GF-D8 (cell line): ENCODE data around the gene FAM222A.
A peak's percentile ranks its signal among the peaks of the same experiment; 100 is the strongest.

Source experiments
- DNase-seq: peaks from one replicate; lab custom pipeline; 2025; lab: John Stamatoyannopoulos, UW

FAM222A gene

DNA sequence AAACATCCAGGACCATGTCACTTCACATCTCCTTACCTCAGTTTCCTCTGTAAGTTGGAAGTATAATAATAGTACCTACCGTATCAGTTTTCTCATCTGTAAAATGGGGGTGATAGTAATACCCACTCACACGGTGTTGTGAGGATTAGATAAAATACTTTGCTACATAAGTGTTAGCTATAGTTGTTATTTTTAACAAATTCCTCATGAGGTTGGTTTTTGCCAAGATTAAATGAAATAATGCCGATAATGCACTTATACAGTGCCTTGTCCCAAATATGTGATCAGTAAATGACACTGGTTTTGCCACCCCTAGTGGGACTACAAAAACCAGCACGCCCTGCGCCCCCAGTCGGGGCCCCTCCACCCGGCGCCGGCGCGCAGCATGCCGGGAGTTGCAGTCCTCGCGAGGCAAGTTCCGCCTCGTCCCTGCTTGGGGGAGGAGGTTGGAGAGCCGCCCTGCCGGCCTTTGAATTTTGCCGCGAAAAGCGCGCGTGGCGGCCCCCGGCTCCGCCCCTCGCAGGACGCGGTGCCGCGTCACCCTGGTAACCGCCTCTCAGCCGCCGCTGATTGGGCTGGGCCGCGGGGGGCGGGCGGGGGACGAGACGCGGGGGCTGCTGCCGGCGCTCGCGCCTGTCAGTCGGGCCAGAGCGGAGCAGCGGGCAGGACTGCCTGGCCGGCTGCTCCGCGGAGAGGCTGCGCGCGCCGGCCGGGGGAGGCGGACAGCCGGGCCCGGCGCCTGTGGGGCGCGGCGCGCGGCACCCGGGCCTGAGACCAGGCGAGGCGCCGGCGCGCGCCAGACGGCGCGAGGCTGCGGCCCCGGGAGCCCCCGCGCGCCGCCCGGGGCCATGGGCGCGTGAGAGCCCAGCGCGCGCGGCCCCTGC is at the start of gene FAM222A:
Gene FAM222A (plus strand): TSS at position 639 of the 884 bp plus-strand sequence. CDS start 30,322 bp downstream, outside the sequence.
- DNase-seq: peak; percentile 84

DNA sequence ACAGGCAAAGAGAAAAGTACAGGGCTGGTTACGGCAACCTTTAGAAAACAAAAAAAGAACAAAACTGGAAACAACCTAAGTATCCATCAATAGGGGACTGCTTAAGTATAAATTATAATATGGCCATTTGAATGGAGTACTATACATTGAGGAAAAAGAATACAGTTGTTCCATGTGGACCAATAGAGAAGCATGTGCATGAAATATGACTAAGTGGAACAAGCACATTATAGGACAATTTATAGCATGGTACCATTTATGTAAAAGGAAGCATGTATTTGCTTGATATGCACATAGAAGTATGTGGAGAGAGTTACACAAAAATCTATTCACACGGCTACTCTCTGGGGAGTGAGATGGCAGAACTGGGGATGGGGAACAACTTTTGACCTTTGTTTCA is 49.2 kb upstream of the FAM222A start:
- DNase-seq: no peak

DNA sequence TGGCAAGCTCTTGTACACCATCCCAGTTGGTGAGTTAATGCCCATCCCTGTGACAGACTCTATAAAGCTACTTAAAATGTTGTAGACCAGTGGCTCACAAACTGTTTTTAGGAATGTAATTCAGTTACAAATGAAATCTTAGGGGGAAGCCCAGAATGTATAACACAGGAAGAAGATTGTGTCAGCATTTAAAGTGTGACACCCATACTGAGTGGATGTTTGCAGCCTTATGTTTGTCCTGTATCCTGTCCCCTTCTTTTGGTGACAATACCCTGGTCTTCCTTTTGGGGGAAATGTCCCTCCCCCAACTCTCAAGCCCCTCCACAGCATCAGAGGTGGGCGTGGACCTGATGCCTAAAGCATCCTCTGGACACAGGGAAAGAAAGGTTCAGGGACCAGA is 47.6 kb upstream of the FAM222A start:
- DNase-seq: no peak

DNA sequence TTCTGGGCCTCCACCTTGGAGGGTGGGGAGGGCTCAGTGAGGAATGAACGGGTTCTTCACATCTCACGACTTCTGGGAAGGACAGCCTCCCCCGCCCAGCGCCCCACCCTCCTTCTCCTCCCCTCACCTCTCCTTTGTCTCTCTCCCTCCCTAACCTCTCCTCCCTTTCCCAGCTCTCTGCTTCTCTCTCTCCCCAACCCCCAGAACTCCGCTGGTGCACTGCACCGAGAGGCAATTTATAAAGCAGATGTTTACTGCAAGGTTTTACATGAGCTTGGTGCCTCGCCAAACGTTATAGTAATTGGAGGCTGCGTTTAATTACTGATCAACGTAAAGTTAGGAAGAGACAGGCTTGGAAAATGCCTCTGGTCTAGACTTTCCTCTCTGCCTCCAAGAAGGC is 42.9 kb upstream of the FAM222A start:
- no peak for DNase-seq

DNA sequence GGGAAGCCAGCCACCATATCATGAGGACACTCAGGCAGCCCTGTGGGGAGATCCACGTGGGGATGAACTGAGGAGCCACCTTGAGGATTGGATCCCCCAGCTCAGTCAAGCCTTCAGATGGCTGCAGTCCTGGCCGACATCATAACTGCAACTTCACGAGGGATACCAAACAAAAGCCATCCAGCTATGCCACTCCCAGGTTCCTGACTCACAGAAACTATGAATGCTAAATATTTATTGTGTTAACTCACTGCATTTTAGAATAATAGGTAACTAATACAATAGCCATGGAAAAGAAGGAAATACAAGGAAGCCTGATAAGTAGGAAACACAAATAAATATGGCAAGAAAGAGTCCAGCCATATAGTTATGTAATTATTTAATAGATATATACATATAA is 42.1 kb upstream of the FAM222A start:
- DNase-seq: no peak

DNA sequence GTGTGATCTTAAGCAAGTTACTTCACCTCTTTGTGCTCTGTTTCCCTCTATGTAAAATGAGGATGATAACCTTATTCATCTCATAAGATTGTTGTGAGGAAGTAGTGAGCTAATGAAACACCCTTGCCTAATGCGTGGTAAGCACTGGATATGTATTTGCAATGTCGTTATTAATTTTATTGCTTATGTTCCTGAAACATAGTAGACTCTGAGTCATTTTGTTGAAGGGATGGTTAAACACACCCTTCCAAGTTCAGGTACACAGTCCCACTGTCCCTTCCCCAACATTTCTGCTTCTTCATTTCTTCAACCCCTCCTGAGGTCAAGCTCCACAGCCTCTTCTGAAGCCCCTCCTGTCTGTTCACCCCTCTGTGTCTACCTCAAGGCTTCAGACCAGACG is 40.2 kb upstream of the FAM222A start:
- no peak for DNase-seq

DNA sequence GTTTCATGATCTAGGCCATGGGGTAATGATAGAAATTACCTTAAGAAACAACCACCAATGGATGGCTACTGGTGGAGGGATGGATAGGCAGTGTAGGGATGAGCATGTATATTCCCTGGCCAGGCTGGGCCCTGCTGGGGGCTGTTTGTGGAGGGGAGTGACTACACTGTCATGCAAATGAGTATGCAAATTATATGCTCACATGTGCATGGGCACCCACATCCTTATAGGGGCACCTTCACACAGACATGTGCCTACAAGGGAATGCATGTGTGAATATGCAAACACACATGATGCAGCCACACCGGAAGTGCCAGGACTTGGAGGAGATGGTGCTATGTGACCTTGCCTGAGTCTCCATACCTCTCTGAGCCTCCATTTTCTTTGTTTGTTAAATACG is 39.7 kb upstream of the FAM222A start:
- no peak for DNase-seq

DNA sequence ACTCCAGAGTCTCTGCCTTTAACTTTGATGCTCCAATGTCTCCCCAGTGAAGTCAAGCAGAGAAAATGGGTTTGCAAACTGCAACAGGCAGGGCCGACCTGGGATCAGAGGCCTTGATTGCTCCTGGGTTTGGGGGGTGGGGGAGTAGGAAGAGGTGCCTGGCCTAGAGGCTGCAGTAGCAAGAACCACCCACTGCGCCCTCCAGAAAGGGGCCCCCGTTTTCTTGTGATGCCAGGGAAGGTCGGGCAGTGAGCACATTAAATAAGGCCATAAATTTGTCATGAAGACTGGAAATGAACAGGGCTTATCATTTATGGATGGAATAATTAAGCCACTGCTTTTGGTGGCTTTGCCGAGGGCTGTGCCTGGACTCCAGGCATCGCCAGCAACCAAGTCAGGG is 38.2 kb upstream of the FAM222A start:
- no peak for DNase-seq

DNA sequence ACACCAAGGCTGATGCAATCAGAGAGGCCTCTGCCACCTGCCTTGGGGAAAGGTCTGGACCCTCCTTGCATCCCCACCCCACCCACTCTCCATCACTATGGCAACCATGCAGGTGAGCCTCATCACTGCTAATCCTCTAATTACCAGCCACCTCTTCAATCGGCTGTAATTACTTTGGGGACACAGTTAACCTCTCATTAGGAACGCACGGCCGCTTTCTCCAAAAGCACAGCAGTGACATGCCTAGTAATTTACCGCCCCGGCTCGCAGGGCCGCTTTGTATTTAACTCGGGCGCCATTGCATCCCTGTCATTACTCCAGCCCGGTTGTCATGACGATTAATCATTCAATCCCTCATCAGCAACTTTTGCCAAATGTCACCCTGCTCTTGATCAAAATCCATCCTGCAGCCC is 36.3 kb upstream of the FAM222A start:
- DNase-seq: no peak

DNA sequence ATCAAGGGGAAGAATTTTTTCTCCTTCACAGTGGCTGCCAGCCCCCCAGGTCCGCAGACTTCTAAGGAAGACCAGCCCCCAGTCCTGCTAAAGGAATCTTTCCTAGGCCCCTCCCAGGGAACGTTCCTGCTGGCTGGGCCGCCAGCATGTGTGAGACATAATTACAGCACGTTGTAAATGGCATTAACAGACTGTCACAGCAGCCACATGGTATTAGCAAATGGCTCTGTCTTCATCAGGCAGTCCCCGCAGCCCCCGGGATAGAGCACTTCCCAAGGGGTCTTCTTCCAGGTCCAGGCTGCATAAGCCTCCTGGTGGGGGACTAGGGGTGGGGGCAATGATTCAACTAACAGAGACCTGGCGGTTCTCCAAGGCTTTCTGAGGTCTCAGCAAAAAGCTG is 34.9 kb upstream of the FAM222A start:
- no peak for DNase-seq

DNA sequence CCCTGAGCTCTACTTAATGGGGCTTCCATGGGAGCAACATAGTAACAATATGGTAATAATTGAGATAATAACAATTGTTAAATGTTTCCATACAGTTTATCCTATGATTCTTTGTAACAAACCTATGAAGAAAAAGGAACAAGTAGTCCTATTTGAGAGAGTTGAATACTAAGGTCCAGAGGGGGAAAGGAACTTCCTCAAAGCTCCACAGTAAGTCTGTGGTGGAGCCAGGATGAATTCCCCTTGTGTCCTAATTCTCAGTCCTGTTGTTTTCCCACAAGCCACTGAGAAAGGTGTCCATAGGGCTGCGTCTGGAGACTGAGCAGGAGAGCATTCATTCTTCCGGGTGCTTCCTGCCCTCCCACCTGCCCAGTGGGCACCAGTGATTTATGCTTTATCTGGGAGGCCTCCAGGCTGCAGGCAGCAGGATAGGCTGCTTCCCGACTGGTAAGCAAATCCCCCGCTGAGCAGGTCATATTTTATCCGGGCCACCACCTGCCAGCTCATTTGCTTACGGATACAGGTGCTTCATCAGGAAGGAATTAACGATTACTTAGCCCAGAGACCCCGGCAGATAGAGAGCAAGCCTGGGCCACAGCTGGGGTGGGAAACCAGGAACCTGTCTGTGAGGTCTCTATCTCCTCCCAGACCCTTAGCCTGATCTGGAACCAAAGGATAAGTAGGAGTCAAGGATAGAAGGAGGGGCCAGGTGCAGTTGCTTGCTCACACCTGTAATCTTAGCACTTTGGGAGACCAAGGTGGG is 33.9 kb upstream of the FAM222A start:
- DNase-seq: no peak

DNA sequence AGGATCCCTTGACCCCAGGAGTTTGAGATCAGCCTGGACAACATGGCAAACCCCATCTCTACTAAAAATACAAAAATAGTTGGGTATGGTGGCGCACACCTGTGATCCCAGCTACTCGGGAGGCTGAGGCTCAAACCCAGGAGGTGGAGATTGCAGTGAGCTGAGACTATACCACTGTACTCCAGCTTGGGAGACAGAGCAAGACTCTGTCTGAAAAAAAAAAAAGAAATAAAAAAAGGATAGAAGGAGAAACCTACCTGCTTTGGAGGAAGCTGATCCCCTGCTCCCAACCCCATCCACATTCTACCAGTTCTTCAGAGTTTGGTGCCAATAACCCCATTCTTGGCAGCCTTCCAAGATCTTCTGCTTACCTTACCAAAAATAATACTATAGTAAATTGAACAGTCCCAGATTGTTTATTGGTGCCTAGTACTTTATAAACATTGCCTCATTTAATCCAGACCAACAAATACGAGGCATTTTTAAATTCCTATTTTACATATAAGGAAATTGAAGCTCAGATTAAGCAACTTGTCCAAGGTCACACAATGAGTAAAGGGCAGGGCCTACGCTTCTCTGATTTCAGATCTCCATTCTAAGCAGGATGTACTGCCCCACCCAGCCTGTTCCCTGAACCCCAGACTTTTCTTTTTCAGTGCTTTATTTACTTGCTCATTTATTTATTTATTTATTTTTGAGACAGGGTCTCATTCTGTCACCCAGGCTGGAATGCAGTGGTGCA is 33.2 kb upstream of the FAM222A start:
- no peak for DNase-seq

DNA sequence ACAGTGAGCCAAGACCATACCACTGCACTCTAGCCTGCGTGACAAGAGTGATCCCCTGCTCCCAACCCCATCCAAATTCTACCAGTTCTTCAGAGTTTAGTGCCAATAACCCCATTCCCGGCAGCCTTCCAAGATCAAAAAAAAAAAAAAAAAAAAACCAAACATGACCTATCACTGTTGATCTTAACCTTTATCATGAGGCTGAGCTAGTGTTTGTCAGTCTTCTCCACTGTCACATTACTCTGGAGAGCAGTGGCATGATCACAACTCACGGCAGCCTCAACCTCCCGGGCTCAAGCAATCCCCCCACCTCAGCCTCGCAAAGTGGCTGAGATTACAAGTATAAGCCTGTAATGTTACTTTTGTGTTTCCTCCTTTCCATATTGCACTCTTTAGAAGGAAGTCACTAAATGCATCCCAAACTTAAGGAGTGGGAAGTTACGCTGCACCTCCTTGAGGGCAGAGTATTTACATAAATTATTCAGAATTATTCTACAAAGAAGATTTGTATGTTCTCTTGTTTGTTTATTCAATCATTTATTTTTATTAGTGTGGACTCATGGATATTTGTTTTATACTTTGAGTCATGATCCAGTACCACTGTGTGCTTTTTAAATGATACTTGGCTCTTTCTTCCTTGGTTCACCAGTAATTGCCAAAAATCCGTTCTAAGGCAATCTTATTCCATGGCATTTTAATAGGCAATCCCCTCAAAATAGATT is 31.5 kb upstream of the FAM222A start:
- DNase-seq: no peak

DNA sequence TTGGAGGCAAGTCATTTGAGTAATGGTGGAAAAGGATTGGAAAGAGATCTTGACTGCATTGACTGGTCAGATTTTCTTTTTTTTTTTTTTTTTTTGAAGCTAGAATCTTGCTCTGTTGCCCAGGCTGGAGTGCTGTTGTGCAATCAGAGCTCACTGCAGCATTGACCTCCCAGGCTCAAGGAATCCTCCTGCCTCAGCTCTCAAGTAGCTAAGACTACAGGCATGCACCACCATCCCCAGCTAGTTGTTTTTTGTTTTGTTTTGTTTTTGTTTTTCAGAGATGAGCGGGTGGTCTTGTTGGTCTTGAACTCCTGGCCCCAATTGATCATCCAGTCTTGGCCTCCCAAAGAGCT is 30.9 kb upstream of the FAM222A start:
- no peak for DNase-seq

DNA sequence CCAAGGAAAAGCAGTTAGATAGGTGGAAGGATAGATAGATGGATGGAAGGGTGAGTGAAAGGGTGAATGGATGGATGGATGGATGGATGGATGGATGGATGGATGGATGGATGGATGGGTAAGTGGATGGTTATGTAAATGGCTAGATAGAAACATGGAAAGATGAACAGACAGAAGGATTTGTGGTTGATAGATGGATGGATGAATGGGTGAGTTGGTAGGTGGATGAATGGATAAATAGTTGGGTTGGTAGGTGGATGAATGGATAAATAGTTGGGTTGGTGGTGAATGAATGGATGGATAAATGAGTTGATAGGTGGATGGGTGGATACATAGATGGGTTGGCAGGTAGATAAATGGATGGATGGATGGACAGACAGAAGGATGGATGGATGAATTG is 30.3 kb upstream of the FAM222A start:
- no peak for DNase-seq

DNA sequence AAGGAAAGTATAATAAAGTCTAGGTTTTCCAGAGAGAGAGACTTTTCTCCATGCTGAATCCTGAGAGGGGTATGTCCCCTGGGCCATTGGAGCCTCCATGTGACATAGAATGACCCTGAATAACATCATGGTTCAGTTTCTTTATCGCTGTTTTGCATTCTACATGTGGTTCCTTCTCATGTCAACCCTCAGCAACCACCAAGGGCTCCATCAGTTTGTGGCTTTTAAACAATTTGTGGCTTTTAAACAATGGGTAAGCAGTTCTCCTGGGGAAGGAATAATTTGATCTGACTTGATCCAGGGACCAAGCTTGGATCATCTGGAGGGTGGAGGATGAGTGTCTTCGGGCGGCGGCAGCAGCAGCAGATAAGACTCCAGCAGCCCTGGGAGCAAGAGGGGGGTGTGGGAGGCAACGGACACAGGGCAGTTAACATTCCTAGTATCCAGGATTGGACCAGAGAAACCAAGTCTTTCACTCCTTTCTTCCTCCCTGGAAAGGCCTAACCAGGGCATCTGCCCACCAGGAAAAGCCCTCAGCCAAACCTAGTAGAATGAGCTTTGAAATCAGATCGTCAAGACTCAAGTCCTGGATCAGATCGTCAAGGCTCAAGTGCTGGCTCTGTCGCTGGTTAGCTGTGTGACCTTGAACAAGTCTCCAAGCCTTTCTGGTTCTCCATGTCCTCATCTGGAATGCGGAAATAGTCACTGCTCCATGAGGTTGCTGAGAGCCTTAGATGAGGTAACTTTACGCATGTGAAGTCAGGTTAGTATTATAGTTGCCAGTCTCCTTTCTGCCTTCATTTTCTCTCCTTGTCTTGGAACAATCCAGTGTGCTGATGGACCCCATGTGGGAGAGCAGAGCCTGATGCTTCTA is 27.8 kb upstream of the FAM222A start:
- no peak for DNase-seq

DNA sequence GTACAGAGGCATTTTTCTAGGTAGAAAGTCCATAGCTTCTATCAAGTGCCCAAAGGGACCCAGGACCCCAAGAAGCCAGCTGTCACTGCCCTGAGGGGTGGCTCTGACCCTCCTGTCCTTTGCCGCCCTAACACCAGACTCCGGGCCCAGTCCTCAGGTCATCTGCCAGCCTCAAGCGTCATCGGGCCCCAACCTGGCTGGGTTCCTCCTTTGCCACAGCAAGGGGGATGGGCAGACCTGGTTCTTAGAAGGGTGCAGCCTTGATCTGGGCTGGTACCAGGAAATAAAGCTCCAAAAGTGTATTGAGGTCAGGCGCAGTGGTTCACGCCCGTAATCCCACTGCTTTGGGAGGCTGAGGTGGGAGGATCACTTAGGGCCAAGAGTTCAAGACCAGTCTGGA is 27.1 kb upstream of the FAM222A start:
- DNase-seq: no peak

DNA sequence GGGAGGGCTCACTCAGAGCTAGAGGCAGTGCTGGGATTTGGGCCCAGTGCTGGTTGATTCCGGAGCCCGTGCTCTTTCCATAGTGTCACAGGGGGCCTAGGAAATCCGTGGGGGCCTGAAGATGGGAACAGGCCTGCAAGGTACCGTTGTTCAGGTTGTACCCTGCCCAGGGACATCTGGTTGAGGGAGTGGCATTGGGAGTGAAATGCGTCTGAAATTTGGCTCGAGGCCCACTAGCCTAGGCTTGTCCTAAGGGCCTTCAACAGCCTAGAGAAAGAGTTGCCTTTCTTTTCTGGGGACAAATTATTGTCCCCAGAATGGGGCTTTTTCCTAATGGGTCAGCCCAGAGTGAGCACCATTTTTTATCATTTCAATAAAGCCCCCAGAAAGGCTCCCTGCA is 26.4 kb upstream of the FAM222A start:
- DNase-seq: no peak

DNA sequence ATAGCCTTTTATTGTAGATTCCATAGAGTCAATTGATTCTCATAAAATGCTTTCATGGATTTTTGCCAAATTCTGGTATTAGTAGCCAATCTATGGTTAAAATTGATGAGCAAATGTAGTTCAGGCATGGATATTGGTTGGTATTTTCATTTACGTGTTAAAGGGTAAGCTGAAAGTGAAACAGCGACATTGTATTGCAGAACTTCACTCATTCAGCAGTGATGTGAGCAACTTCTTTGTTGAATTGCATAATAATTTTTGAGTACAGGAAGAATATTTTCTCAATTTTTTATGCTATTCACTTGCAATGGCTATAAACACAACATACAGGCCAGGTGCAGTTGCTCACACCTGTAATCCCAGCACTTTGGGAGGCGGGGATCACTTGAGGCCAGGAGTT is 24.2 kb upstream of the FAM222A start:
- no peak for DNase-seq

DNA sequence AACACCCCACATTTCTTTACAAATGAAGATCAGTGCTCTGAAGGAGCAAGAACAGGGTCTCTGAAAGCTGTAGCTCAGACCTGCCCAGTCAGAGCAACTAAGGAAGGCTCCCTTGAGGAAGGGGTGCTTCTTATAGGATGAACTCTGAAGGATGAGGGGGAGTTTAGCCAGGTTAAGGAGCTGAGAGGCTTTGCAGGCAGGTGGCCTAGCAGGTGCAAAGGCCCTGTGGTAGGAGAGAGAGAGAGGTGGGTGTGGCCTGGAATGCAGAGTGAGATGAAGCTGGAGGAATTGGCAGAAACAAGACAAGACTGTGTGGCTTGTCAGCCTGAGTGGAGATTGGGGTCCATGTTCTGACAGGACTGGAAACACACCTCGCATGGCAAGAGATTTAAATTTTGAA is 20.5 kb upstream of the FAM222A start:
- no peak for DNase-seq
